Peyer's patch (tissue), 4 donors: Measurements from ENCODE around the gene BICRAL. TPM values are rescaled to one million over a fixed set of nuclear protein-coding genes. Genes with fewer than 3 reads are reported as not detected.

Experiments
- DNase-seq, 3 donors: peaks; one replicate each; pipeline ENCODE4 v3.0.0-alpha.2; 2017 to 2019
- H3K27ac ChIP-seq, 4 donors: fragments of 200-600 bp; sonication (generic); one replicate each; pipeline ENCODE4 v1.5.1; 2016 to 2019
- H3K27me3 ChIP-seq, 2 donors: fragments of 200-600 bp; sonication (generic); one replicate each; pipeline ENCODE4 v1.5.1; 2019
- H3K36me3 ChIP-seq, 3 donors: fragments of 200-600 bp; sonication (generic); one replicate each; pipeline ENCODE4 v1.5.1; 2016 to 2019
- H3K4me1 ChIP-seq, 4 donors: fragments of 200-600 bp; sonication (generic); one replicate each; pipeline ENCODE4 v1.5.1; 2016 to 2019
- H3K4me3 ChIP-seq, 4 donors: fragments of 200-600 bp; sonication (generic); 1 replicate in 3 of 4; 2 replicates in 1 of 4; pipeline ENCODE4 v1.5.1; 2016 to 2019; ENCODE audit warnings: mild to moderate bottlenecking in 1 of 4
- H3K9me3 ChIP-seq, 4 donors: fragments of 200-600 bp; sonication (generic); one replicate each; pipeline ENCODE4 v1.5.1; 2016 to 2019; ENCODE audit warnings: mild to moderate bottlenecking in 1 of 4
- POLR2A ChIP-seq, 2 donors: fragments of 450-650 bp; IDR thresholded peaks; one replicate each; pipeline ENCODE4 v1.5.1; 2017; ENCODE audit warnings: antibody characterized with exemption in 2 of 2, mild to moderate bottlenecking in 2 of 2, moderate library complexity in 2 of 2
- total RNA-seq, 4 donors: library from RNA; depleted of rRNA; stranded (reverse); fragments of >200 nt; gene quantifications; one replicate each; pipeline ENCODE4 v1.1.0, GENCODE V29; 2016
- TF ChIP-seq, protein P1 (sequence below), 6 experiments: fragments of 450-650 bp in 4 of 6; fragments of 200-600 bp in 2 of 6; sonication (generic) in 1 of 6; IDR thresholded peaks; one replicate each; pipeline ENCODE4 v1.5.1; 2017 to 2019; ENCODE audit warnings: antibody characterized with exemption in 6 of 6, mild to moderate bottlenecking in 3 of 6, moderate library complexity in 1 of 6

BICRAL gene
- total RNA-seq, 4 donors from 2014 or later, result 15.3 to 20.1 (median 17.1) TPM

- H3K36me3 ChIP-seq, result peaks cover 0 to 7% (median 0%) of the 10 kb centered on the region in 3 donors
- no peak overlapping the region for H3K27ac ChIP-seq
- no peaks in the 10 kb centered on the region for H3K9me3 ChIP-seq
- H3K4me3 ChIP-seq, result no peak overlapping the region
- DNase-seq, result no peak
- TF ChIP-seq POLR2A (IDR thresholded peaks at IDR 0.05), result no peak
- TF ChIP-seq, protein P1, sequence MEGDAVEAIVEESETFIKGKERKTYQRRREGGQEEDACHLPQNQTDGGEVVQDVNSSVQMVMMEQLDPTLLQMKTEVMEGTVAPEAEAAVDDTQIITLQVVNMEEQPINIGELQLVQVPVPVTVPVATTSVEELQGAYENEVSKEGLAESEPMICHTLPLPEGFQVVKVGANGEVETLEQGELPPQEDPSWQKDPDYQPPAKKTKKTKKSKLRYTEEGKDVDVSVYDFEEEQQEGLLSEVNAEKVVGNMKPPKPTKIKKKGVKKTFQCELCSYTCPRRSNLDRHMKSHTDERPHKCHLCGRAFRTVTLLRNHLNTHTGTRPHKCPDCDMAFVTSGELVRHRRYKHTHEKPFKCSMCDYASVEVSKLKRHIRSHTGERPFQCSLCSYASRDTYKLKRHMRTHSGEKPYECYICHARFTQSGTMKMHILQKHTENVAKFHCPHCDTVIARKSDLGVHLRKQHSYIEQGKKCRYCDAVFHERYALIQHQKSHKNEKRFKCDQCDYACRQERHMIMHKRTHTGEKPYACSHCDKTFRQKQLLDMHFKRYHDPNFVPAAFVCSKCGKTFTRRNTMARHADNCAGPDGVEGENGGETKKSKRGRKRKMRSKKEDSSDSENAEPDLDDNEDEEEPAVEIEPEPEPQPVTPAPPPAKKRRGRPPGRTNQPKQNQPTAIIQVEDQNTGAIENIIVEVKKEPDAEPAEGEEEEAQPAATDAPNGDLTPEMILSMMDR (IDR thresholded peaks at IDR 0.05), result no peak
- H3K4me1 ChIP-seq, result peaks cover 0 to 8% (median 0%) of the 10 kb centered on the region in 4 donors
- H3K27me3 ChIP-seq, result no peaks in the 10 kb centered on the region
Observed at GRCh38 chr6:42846505-42846904, 64.7 kb downstream of the BICRAL start.

DNA sequence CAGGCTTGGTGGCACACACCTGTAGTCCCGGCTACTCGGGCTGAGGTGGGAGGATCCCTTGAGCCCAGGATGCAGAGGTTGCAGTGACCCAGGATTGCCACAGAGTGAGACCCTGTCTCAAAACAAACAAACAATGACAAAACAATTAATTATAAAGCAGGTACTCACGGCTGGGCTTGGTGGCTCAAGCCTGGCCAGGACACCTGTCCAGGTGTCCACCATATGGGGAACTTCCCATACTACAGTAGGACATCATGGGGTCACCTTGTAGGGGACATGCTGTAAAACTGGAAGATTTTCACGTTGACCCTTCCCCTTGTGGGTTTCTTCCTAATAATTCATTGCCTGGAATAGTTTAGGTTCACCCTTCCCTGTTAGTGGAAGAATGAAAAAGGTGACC is 66.8 kb downstream of the BICRAL start:
- Histone ChIP-seq H3K4me3 (no peak overlapping the region), H3K27me3 (no peaks in the 10 kb centered on the region), H3K9me3 (no peaks in the 10 kb centered on the region), H3K4me1 (peaks cover 0 to 8% (median 0%) of the 10 kb centered on the region in 4 donors), H3K36me3 (peaks cover 0 to 28% (median 0%) of the 10 kb centered on the region in 3 donors), H3K27ac (no peak overlapping the region)
- TF ChIP-seq POLR2A (IDR thresholded peaks at IDR 0.05), result no peak
- TF ChIP-seq, protein P1 (IDR thresholded peaks at IDR 0.05), result no peak
- DNase-seq, result no peak

- Histone ChIP-seq H3K36me3 (peaks cover 0 to 52% (median 0%) of the 10 kb centered on the region in 3 donors), H3K9me3 (no peaks in the 10 kb centered on the region), H3K4me1 (peaks cover 0 to 3% (median 0%) of the 10 kb centered on the region in 4 donors), H3K27me3 (no peaks in the 10 kb centered on the region), H3K4me3 (no peak overlapping the region), H3K27ac (no peak overlapping the region)
- DNase-seq, result no peak
- no peak for TF ChIP-seq POLR2A (IDR thresholded peaks at IDR 0.05)
- TF ChIP-seq, protein P1 (IDR thresholded peaks at IDR 0.05), result no peak
Observed at GRCh38 chr6:42851599-42851998, 69.7 kb downstream of the BICRAL start.

GRCh38 chr6:42860036-42860435 is 78.2 kb downstream of the BICRAL start:
- peaks cover 0 to 100% (median 0%) of the 10 kb centered on the region in 3 donors for H3K36me3 ChIP-seq
- no peaks in the 10 kb centered on the region for H3K9me3 ChIP-seq
- TF ChIP-seq, protein P1 (IDR thresholded peaks at IDR 0.05), result no peak
- no peak for TF ChIP-seq POLR2A (IDR thresholded peaks at IDR 0.05)
- no peaks in the 10 kb centered on the region for H3K27me3 ChIP-seq
- no peak overlapping the region for H3K27ac ChIP-seq
- no peaks in the 10 kb centered on the region for H3K4me1 ChIP-seq
- no peak for DNase-seq
- no peak overlapping the region for H3K4me3 ChIP-seq

DNA sequence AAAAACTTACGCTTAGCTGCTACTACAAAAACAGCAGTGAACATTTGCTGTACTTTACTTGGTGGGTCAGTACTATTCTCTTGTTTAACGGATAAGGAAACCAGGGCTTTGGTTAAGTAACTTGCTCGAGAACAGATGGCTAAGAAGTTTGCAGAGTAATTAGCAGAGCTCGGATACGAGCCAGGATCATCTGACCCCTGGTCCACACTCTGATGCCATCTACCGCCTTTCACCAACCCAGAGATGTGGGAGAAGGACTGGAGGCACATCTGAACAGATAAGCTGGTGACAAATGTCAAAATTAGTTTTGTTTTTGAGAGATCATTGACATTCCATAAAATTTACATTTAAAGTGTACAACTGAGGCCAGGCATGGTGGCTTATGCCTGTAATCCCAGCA is 78.6 kb downstream of the BICRAL start:
- peaks cover 0 to 100% (median 0%) of the 10 kb centered on the region in 3 donors for H3K36me3 ChIP-seq
- H3K9me3 ChIP-seq, result no peaks in the 10 kb centered on the region
- H3K27me3 ChIP-seq, result no peaks in the 10 kb centered on the region
- TF ChIP-seq, protein P1 (IDR thresholded peaks at IDR 0.05), result no peak
- no peak for TF ChIP-seq POLR2A (IDR thresholded peaks at IDR 0.05)
- H3K4me3 ChIP-seq, result no peak overlapping the region
- H3K27ac ChIP-seq, result no peak overlapping the region
- H3K4me1 ChIP-seq, result no peaks in the 10 kb centered on the region
- DNase-seq, result no peak

GRCh38 chr6:42864602-42865001 is 82.8 kb downstream of the BICRAL start:
- Histone ChIP-seq H3K36me3 (peaks cover 0 to 90% (median 0%) of the 10 kb centered on the region in 3 donors), H3K27ac (no peak overlapping the region), H3K4me3 (no peak overlapping the region), H3K4me1 (no peaks in the 10 kb centered on the region), H3K27me3 (no peaks in the 10 kb centered on the region), H3K9me3 (no peaks in the 10 kb centered on the region)
- TF ChIP-seq, protein P1 (IDR thresholded peaks at IDR 0.05), result no peak
- TF ChIP-seq POLR2A (IDR thresholded peaks at IDR 0.05), result no peak
- DNase-seq, result no peak
